ENCODE results near the gene ENTPD6. TPM values are rescaled to one million over a fixed set of nuclear protein-coding genes. Genes with fewer than 3 reads are reported as not detected.

The ENTPD6 gene
- total RNA-seq, 4 donors from 2014 or later, result 34.8 to 49.2 (median 43.9) TPM

DNA sequence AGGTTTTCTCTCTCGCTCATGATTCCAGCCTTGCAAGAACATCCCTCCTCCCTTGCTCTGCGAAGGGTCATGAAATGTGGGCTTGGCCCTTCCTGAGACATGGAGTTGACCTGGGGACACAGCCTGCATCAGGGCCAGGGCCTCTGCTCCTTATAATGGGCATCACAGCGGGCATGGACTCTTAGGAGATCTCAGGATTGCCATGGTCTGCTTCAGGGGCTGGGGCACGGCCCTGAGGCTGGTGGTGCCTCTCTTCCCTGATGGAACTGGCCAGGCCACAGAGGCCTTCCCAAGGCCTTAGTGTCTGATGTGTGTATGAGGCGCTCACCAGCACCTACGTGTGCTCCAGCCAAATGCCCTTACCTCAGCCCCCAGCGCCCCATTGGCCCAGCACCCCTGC lies 23.9 kb downstream of the ENTPD6 start:
- no peaks in the 10 kb centered on the region for H3K27me3 ChIP-seq
- H3K9me3 ChIP-seq, result no peaks in the 10 kb centered on the region
- TF ChIP-seq POLR2A (IDR thresholded peaks at IDR 0.05) (no peak), POLR2AphosphoS5 (IDR thresholded peaks at IDR 0.05) (no peak), EP300 (IDR thresholded peaks at IDR 0.05) (no peak)
- TF ChIP-seq, protein P1, sequence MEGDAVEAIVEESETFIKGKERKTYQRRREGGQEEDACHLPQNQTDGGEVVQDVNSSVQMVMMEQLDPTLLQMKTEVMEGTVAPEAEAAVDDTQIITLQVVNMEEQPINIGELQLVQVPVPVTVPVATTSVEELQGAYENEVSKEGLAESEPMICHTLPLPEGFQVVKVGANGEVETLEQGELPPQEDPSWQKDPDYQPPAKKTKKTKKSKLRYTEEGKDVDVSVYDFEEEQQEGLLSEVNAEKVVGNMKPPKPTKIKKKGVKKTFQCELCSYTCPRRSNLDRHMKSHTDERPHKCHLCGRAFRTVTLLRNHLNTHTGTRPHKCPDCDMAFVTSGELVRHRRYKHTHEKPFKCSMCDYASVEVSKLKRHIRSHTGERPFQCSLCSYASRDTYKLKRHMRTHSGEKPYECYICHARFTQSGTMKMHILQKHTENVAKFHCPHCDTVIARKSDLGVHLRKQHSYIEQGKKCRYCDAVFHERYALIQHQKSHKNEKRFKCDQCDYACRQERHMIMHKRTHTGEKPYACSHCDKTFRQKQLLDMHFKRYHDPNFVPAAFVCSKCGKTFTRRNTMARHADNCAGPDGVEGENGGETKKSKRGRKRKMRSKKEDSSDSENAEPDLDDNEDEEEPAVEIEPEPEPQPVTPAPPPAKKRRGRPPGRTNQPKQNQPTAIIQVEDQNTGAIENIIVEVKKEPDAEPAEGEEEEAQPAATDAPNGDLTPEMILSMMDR (IDR thresholded peaks at IDR 0.05), result no peak
- WGBS, 2 donors (ENCODE audit: low coverage in 1 of 2), result 100% methylated on average over 1 of the region's 7 CpGs; no CpG with 5 or more reads in 1 of the 2 donors
- peak overlapping the region in 1 of 4 donors; percentile 9 for H3K27ac ChIP-seq
- no peak for ATAC-seq
- no peak overlapping the region for H3K4me3 ChIP-seq
- peaks cover 0 to 98% of the 10 kb centered on the region in 2 donors for H3K36me3 ChIP-seq
- H3K4me1 ChIP-seq, result peaks cover 0 to 38% (median 4%) of the 10 kb centered on the region in 3 donors

DNA sequence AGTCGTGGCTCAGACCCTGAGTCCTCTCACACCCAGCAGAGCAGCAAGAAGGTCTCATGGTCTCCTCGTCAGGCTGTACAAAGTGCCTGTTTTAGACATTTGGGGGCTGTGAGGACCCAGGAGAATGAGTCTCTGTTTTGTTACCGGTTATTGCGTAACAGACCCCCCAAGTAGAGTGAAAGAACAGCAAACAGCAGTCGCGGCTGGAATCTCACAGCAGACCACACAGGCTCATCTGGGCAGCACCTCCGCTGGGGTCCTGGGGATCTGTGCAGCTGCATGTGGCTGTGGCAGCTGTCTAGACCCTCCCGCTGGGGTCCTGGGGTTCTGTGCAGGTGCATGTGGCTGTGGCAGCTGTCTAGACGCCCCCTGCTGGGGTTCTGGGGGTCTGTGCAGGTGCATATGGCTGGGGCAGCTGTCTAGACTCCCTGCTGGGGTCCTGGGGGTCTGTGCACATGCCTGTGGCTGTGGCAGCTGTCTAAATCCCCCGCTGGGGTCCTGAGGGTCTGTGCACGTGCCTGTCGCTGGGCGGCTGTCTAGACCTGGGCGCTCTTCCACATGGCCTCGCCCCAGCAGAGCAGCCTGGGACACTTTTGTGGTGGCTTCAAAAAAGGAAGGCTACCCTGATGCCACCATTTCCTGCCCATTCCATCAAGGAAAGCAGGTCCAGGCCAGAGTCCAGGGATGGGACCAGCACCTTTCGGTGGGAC lies 24.7 kb downstream of the ENTPD6 start:
- ATAC-seq, result no peak
- Histone ChIP-seq H3K4me1 (peaks cover 0 to 38% (median 4%) of the 10 kb centered on the region in 3 donors), H3K9me3 (no peaks in the 10 kb centered on the region), H3K27me3 (no peaks in the 10 kb centered on the region), H3K36me3 (peaks cover 0 to 97% of the 10 kb centered on the region in 2 donors), H3K27ac (peak overlapping the region in 1 of 4 donors; percentile 89), H3K4me3 (no peak overlapping the region)
- WGBS, 2 donors (ENCODE audit: low coverage in 1 of 2), result 86% methylated on average over 2 of the region's 16 CpGs; no CpG with 5 or more reads in 1 of the 2 donors
- TF ChIP-seq POLR2AphosphoS5 (IDR thresholded peaks at IDR 0.05) (no peak), POLR2A (IDR thresholded peaks at IDR 0.05) (no peak), EP300 (IDR thresholded peaks at IDR 0.05) (no peak)
- TF ChIP-seq, protein P1 (IDR thresholded peaks at IDR 0.05), result peak in 1 of 4 experiments; percentile 32

DNA sequence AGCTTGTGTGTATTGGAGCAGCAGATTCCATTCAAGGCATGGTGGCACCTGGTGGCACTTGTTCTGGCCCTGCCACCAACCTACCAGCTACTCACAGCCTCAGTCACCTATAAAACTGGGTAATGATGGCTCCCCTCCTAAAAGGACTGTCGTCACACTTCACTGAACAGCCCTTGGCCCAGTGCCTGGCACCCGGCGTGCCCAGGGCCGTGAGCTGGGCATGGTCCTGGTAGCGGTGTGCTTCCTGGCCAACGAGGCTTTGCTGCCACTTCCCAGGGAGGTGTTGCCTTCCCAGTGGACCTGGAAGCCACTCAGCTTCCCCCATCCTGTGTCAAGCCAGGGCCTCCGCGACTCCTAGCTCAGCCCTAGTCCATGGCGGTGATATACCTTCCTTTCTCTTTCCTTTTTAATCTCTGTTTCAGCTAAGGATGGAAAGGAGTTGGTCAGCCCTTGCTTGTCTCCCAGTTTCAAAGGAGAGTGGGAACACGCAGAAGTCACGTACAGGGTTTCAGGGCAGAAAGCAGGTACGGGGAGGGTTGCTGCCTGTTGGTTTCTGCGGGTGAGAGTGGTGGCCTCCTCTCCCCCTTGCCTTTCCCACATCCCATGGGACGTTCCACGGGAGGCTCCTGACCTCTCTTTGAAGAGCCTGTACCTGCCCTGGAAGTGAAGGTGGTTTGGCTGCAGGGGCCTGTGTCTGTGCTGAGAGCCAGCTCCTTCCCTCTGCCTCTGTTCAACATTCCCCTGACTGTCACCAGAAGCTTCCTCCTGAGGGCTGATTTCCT lies 25.5 kb downstream of the ENTPD6 start:
- WGBS, 2 donors (ENCODE audit: low coverage in 1 of 2), result no CpG with 5 or more reads among the region's 15 CpGs
- Histone ChIP-seq H3K27me3 (no peaks in the 10 kb centered on the region), H3K27ac (peak overlapping the region in 1 of 4 donors; percentile 89), H3K36me3 (peaks cover 0 to 97% of the 10 kb centered on the region in 2 donors), H3K4me1 (peaks cover 0 to 38% (median 4%) of the 10 kb centered on the region in 3 donors), H3K4me3 (no peak overlapping the region), H3K9me3 (no peaks in the 10 kb centered on the region)
- ATAC-seq, result no peak
- TF ChIP-seq, protein P1 (IDR thresholded peaks at IDR 0.05), result no peak
- no peak for TF ChIP-seq POLR2AphosphoS5 (IDR thresholded peaks at IDR 0.05)
- no peak for TF ChIP-seq POLR2A (IDR thresholded peaks at IDR 0.05)
- no peak for TF ChIP-seq EP300 (IDR thresholded peaks at IDR 0.05)

DNA sequence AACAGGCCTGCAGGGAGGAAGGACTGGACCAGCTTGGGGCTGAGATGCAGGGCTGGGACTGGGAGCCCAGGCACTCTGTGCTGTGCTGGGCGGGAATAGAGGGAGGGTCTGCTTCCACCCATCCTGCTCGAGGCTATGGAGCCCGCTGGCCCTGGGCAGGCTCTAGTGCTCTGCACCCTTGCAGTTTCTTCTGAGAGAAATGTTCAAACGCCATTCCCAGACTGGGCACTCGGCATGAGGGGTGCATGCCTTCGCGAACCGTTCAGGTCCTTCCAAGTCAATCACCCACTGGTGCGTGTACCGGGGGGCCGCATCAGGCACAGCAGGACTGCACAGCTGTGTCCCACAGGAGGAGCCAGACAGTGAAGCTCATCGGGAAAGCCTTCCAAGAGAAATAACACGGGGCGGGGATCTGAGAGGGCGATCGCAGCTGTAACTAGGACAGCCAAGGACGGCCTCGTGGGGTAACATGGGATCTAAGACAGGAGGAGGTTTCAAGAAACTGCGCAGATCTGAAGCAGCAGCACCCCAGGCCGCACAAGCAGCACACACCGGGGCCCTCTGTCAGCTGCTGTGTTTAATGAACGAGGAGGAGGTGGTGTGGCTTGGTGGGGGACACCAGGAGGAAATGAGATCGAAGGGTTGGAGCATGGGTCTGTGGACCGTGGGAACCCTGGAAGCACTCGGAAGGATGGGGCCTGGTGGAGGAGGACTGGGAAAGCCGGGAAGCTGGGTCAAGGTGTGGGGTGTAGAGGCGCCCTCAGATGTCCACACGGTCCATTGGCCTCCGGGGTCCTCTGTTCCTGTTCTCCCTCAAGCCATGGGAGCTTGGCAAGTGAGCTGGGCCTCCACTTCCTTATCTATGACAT lies 26.3 kb downstream of the ENTPD6 start:
- H3K9me3 ChIP-seq, result no peaks in the 10 kb centered on the region
- peaks cover 0 to 89% of the 10 kb centered on the region in 2 donors for H3K36me3 ChIP-seq
- H3K27me3 ChIP-seq, result no peaks in the 10 kb centered on the region
- H3K4me3 ChIP-seq, result no peak overlapping the region
- ATAC-seq, result peak; percentile 58
- H3K4me1 ChIP-seq, result peaks cover 0 to 40% (median 10%) of the 10 kb centered on the region in 3 donors
- TF ChIP-seq POLR2AphosphoS5 (IDR thresholded peaks at IDR 0.05) (no peak), POLR2A (IDR thresholded peaks at IDR 0.05) (no peak), EP300 (IDR thresholded peaks at IDR 0.05) (no peak)
- TF ChIP-seq, protein P1 (IDR thresholded peaks at IDR 0.05), result no peak
- 77 to 80% methylated on average over 1 to 10 of the region's 29 CpGs for WGBS, 2 donors (ENCODE audit: low coverage in 1 of 2)
- peak overlapping the region in 3 of 4 donors; percentile 57 to 89 (median 62) for H3K27ac ChIP-seq

All from gastroesophageal sphincter (tissue), 4 donors.